Ectodermal cell (in vitro differentiated cells): Measurements from ENCODE around the gene OR5D18. TPM values are rescaled to one million over a fixed set of nuclear protein-coding genes. Genes with fewer than 3 reads are reported as not detected.

Experiments
- H3K27ac ChIP-seq: 2 replicates; pipeline ENCODE4 v1.7.0; 2013; ENCODE audit warnings: mild to moderate bottlenecking, low read depth, low read length; ENCODE audit not compliant: insufficient read depth, poor library complexity, severe bottlenecking
- H3K27me3 ChIP-seq: 2 replicates; pipeline ENCODE4 v1.7.0; 2013; ENCODE audit warnings: mild to moderate bottlenecking, low read length; ENCODE audit not compliant: insufficient read depth, control insufficient read depth, poor library complexity, severe bottlenecking
- H3K36me3 ChIP-seq: one replicate; pipeline ENCODE4 v1.7.0; 2013; ENCODE audit warnings: low read length; ENCODE audit not compliant: control insufficient read depth, insufficient read depth
- H3K4me1 ChIP-seq: one replicate; pipeline ENCODE4 v1.7.0; 2013; ENCODE audit warnings: low read length; ENCODE audit not compliant: control insufficient read depth, insufficient read depth
- H3K4me3 ChIP-seq: 2 replicates; pipeline ENCODE4 v1.7.0; 2013; ENCODE audit warnings: low read depth, low read length, control low read depth; ENCODE audit not compliant: insufficient read depth
- H3K9me3 ChIP-seq: 2 replicates; pipeline ENCODE4 v1.7.0; 2013; ENCODE audit warnings: mild to moderate bottlenecking, low read length, moderate library complexity; ENCODE audit not compliant: control insufficient read depth
- WGBS, 2 experiments: methylation state at CpG; one replicate each; pipeline ENCODE4 v1.1.7; 2013; ENCODE audit warnings: missing lambda C conversion rate in 2 of 2; 5-methylcytosine and 5-hydroxymethylcytosine counted together
- polyA plus RNA-seq, 4 experiments: library from polyadenylated mRNA; stranded (reverse); fragments of 50-300 nt; gene quantifications; one replicate each; pipeline ENCODE4 v1.2.3, GENCODE V29; 2013

The OR5D18 gene
- not detected for polyA plus RNA-seq (2013, experiment 1 of 4)
- not detected for polyA plus RNA-seq (2013, experiment 2 of 4)
- not detected for polyA plus RNA-seq (2013, experiment 3 of 4)
- not detected for polyA plus RNA-seq (2013, experiment 4 of 4)

DNA sequence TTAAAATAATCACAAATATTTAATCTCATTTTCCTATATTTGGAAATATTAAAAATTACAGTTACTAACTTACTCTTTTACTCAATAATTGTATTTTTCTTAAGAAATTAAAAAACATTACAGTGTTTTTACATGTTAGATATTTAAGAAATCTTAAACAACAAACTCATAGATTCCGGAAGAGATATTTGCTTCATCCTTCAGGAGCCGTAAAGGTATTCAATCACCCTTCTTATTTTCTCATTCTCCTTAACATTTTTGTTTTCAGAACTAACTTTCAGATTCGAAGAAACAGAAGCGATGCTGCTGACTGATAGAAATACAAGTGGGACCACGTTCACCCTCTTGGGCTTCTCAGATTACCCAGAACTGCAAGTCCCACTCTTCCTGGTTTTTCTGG is at the start of gene OR5D18:
TSS of gene OR5D18 (plus strand) at position 301 of the 400 bp plus-strand sequence. CDS start at position 301, 0 bp downstream.
- peaks cover 6% of the 10 kb centered on the region for H3K9me3 ChIP-seq
- no peaks in the 10 kb centered on the region for H3K36me3 ChIP-seq
- no peak within 1 kb of the TSS for H3K4me3 ChIP-seq
- WGBS, 2 experiments, result 82 to 84% methylated on average over 5 of the region's 5 CpGs
- H3K4me1 ChIP-seq, result no peaks in the 10 kb centered on the region
- no peak within 1 kb of the TSS for H3K27ac ChIP-seq
- no peaks in the 10 kb centered on the region for H3K27me3 ChIP-seq

DNA sequence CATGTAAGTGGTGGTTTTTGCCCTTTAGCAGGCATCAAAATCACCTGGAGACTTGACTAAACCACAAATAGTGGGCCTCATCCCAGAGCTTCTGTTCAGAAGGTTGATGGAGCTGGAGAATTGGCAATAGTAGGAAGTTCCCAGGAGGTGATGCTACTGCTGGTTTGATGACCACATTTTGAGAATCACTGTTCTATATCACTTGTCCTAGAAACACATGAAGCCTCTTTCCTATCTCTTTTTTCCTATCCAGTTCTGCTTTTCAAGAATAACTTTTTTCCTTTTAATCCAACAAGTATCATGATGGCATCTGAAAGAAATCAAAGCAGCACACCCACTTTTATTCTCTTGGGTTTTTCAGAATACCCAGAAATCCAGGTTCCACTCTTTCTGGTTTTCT is 46.3 kb upstream of the OR5D18 start, which contains the start of gene OR5D13:
TSS of gene OR5D13 (plus strand) at position 301 of the 400 bp plus-strand sequence. CDS start at position 301, 0 bp downstream.
- Histone ChIP-seq H3K4me1 (no peaks in the 10 kb centered on the region), H3K9me3 (peaks cover 13% of the 10 kb centered on the region), H3K27ac (no peak within 1 kb of the TSS), H3K27me3 (no peaks in the 10 kb centered on the region), H3K36me3 (no peaks in the 10 kb centered on the region), H3K4me3 (no peak within 1 kb of the TSS)

DNA sequence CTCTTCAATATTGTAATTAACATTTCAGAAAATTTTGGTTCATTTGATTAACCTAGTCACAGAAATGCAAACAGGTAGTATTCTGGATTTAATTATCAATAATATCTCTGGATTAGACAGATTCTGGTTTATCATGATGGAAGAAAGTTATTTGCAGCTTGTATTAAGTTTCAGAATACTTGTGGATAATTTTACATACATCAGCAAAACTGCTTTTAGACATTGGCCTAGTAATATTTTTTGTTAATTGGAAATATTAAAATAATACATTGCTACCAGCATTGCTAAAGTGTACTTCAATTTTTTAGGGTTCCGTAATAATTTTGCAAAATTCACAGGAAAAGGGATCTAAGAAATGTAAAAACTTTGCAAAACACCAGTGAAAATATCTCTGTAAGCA is 27.8 kb upstream of the OR5D18 start:
- peaks cover 15% of the 10 kb centered on the region for H3K9me3 ChIP-seq

DNA sequence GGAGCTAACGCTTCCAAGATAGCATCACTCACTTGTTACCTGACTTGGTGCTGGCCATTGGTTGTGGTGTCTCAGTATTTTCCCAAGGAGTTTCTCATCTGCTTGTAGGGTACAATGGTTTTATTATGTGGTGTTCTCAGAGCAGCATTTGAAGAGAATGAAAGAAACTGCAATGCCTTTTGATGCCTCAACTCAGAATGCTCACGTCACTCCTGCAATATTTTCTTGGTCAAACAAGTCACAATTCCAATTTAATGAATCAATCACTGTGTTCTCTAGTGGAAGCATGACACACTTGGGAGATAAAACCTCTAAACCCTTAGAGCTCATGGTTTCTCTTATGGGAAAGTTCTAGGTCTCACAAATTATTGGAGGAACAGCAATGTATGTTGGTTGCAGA is 26.1 kb upstream of the OR5D18 start:
- Histone ChIP-seq H3K27ac (no peak overlapping the region), H3K4me1 (no peaks in the 10 kb centered on the region), H3K4me3 (no peak overlapping the region), H3K27me3 (no peaks in the 10 kb centered on the region), H3K9me3 (peaks cover 20% of the 10 kb centered on the region), H3K36me3 (no peaks in the 10 kb centered on the region)
- WGBS, 2 experiments, result 73 to 81% methylated on average over 2 of the region's 2 CpGs

More for the DNA sequence above, 27.8 kb upstream of the OR5D18 start:
- Histone ChIP-seq H3K4me3 (no peak overlapping the region), H3K27me3 (no peaks in the 10 kb centered on the region), H3K27ac (no peak overlapping the region), H3K36me3 (no peaks in the 10 kb centered on the region), H3K4me1 (no peaks in the 10 kb centered on the region)
- 100% methylated on average over 1 of the region's 1 CpG for WGBS, 2 experiments

DNA sequence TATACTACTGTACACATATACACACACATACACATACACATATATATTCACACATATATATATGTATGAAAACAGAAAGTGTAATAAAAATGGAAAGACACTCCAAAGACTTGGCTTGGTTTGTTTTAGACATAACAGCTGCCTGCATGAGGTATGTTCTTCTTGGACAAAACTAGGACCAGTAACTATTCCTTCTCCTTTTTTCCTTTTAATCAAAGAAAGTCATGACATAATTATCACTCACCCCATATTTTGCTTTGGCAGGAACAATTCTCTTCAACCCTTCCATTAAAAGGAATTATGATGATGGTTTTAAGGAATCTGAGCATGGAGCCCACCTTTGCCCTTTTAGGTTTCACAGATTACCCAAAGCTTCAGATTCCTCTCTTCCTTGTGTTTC is 24.2 kb upstream of the OR5D18 start, which contains the start of gene OR5D14:
TSS of gene OR5D14 (plus strand) at position 301 of the 400 bp plus-strand sequence. CDS start at position 301, 0 bp downstream.
- Histone ChIP-seq H3K4me1 (no peaks in the 10 kb centered on the region), H3K27ac (no peak within 1 kb of the TSS), H3K4me3 (no peak within 1 kb of the TSS), H3K27me3 (no peaks in the 10 kb centered on the region), H3K36me3 (no peaks in the 10 kb centered on the region), H3K9me3 (peaks cover 29% of the 10 kb centered on the region)

DNA sequence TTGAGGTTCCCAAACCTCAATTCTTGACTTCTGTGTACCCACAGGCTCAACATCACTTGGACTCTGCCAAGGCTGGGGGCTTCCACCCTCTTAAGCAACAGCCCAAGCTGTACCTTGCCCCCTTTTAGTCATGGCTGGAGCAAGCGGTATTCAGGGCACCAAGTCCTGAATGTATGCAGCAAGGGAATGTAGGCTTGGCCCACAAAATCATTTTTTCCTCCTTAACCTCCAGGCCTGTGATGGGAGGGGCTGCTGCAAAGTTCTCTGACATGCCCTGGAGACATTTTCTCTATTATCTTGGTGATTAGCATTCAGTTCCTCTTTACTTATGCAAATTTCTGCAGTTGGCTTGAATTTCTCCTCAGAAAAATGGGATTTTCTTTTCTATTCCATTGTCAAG is 13.2 kb upstream of the OR5D18 start:
- H3K27ac ChIP-seq, result no peak overlapping the region
- H3K27me3 ChIP-seq, result no peaks in the 10 kb centered on the region
- H3K9me3 ChIP-seq, result peaks cover 8% of the 10 kb centered on the region
- no peaks in the 10 kb centered on the region for H3K36me3 ChIP-seq
- WGBS, 2 experiments, result 89 to 92% methylated on average over 1 of the region's 1 CpG
- no peaks in the 10 kb centered on the region for H3K4me1 ChIP-seq
- H3K4me3 ChIP-seq, result no peak overlapping the region

DNA sequence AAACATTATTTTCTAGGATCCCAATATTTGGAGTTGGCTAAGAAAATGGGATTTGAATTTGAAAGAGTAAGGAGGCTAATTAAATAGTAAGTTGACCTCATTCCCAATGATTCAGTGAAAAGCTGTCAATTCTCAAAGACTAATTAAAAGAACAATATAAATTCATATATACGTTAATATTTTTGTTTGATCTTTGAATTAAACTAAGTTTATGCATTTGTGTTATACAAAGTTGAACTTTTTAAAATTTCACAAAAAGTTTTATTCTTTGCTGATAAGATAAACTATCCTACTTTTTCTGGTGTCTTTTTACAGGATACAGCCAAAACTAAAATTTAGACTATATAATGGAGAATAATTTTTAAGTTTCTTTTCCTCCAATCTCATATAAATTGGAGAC is 8.4 kb upstream of the OR5D18 start, which contains the start of gene OR5L1:
TSS of gene OR5L1 (plus strand) at position 301 of the 400 bp plus-strand sequence. CDS start 100 bp downstream, outside the sequence.
- no peaks in the 10 kb centered on the region for H3K27me3 ChIP-seq
- no CpG with 5 or more reads among the region's 1 CpG for WGBS, 2 experiments
- H3K4me3 ChIP-seq, result no peak within 1 kb of the TSS
- H3K9me3 ChIP-seq, result peaks cover 8% of the 10 kb centered on the region
- H3K36me3 ChIP-seq, result no peaks in the 10 kb centered on the region
- no peak within 1 kb of the TSS for H3K27ac ChIP-seq
- no peaks in the 10 kb centered on the region for H3K4me1 ChIP-seq

DNA sequence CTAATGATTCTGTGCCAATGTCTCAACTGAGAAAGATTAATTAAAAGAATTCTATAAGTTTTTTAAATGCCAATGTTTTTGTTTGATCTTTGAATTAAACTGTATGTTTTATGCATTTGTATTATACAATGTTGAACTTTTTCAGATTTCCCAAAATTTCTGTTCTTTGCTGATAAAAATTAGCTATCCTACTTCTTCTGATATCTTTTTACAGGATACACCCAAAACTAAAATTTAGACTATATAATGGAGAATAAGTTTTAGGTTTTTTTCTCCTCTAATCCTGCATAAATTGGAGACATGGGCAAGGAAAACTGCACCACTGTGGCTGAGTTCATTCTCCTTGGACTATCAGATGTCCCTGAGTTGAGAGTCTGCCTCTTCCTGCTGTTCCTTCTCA is 7.5 kb downstream of the OR5D18 start, which contains the start of gene OR5L2:
TSS of gene OR5L2 (plus strand) at position 301 of the 400 bp plus-strand sequence. CDS start at position 301, 0 bp downstream.
- H3K4me3 ChIP-seq, result no peak within 1 kb of the TSS
- no peak within 1 kb of the TSS for H3K27ac ChIP-seq
- H3K36me3 ChIP-seq, result no peaks in the 10 kb centered on the region
- H3K4me1 ChIP-seq, result no peaks in the 10 kb centered on the region
- H3K9me3 ChIP-seq, result peaks cover 10% of the 10 kb centered on the region
- no peaks in the 10 kb centered on the region for H3K27me3 ChIP-seq

DNA sequence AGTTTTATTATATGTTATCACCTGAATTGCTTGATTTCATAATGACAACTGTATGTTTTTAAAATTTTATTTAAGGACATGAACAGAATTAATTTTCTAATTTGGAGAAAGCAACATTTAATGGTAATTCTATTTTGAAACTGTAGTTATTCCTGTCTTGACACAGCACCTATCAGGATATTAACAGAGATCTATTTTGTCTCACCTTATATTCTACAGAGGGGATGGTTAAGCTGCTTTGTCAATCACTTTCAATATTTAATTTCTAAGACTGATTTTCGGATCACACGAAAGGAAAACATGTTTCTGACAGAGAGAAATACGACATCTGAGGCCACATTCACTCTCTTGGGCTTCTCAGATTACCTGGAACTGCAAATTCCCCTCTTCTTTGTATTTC is 19.0 kb downstream of the OR5D18 start, which contains the start of gene OR5D16:
TSS of gene OR5D16 (plus strand) at position 301 of the 400 bp plus-strand sequence. CDS start at position 301, 0 bp downstream.
- H3K9me3 ChIP-seq, result peaks cover 6% of the 10 kb centered on the region
- H3K4me3 ChIP-seq, result no peak within 1 kb of the TSS
- no peaks in the 10 kb centered on the region for H3K4me1 ChIP-seq
- 32 to 39% methylated on average over 3 of the region's 3 CpGs for WGBS, 2 experiments
- H3K36me3 ChIP-seq, result no peaks in the 10 kb centered on the region
- H3K27me3 ChIP-seq, result no peaks in the 10 kb centered on the region
- no peak within 1 kb of the TSS for H3K27ac ChIP-seq

DNA sequence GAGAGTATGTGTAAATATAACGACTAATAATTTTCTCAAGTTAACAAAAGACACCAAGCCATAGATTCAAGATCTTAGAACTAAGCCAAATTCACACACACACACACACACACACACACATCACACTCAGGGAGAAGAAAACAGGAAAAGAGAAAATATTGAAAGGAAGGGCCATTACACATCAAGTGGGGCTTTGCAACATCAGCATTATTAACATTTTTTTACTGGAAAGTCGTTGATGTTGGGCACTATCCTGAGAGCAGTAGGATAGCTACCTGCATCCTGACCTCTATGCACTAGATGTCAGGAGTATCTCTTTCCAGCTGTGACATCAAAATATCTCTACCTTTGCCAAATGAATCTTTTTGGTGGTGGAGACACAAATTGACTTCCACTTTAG is 28.0 kb downstream of the OR5D18 start:
- Histone ChIP-seq H3K4me1 (no peaks in the 10 kb centered on the region), H3K27ac (no peak overlapping the region), H3K27me3 (no peaks in the 10 kb centered on the region), H3K36me3 (no peaks in the 10 kb centered on the region), H3K4me3 (no peak overlapping the region), H3K9me3 (peaks cover 10% of the 10 kb centered on the region)
- WGBS, 2 experiments, result 10 to 43% methylated on average over 1 of the region's 2 CpGs
